HG03175 (cell line): Measurements from ENCODE around the gene XPC.

ENCODE experiments used
- ATAC-seq: cut with Tn5 transposase; IDR thresholded peaks from one replicate; pipeline ENCODE4 v1.9.1; 2021; ENCODE audit warnings: mild to moderate bottlenecking, moderate library complexity; ENCODE audit not compliant: unreplicated experiment

Gene XPC

GRCh38 chr3:14208977-14209394, 30.6 kb upstream of the XPC start:
- no peak for ATAC-seq

- ATAC-seq, result no peak
Measured at GRCh38 chr3:14208168-14208567, 29.8 kb upstream of the XPC start.

- ATAC-seq, result no peak
Measured at GRCh38 chr3:14206548-14207177, 28.3 kb upstream of the XPC start.

GRCh38 chr3:14204515-14205284, 26.3 kb upstream of the XPC start:
- no peak for ATAC-seq

GRCh38 chr3:14203521-14204079, 25.2 kb upstream of the XPC start:
- ATAC-seq, result peak; percentile 63

GRCh38 chr3:14202874-14203520, 24.6 kb upstream of the XPC start:
- no peak for ATAC-seq

- no peak for ATAC-seq
Measured at GRCh38 chr3:14201940-14202684, 23.7 kb upstream of the XPC start.

GRCh38 chr3:14200841-14201240, 22.4 kb upstream of the XPC start:
- ATAC-seq, result no peak

GRCh38 chr3:14200276-14200675, 21.9 kb upstream of the XPC start:
- ATAC-seq, result no peak

- ATAC-seq, result no peak
Measured at GRCh38 chr3:14199641-14200040, 21.2 kb upstream of the XPC start.

- no peak for ATAC-seq
Measured at GRCh38 chr3:14194865-14195264, 16.5 kb upstream of the XPC start.

- ATAC-seq, result no peak
Measured at GRCh38 chr3:14188041-14188754, 9.8 kb upstream of the XPC start.

- ATAC-seq, result no peak
Measured at GRCh38 chr3:14186854-14187458, 8.6 kb upstream of the XPC start.

- ATAC-seq, result no peak
Measured at GRCh38 chr3:14183015-14183577, 4.7 kb upstream of the XPC start.

GRCh38 chr3:14181253-14181652, 2.9 kb upstream of the XPC start:
- ATAC-seq, result no peak

GRCh38 chr3:14179795-14180194, 1.4 kb upstream of the XPC start:
- ATAC-seq, result no peak

GRCh38 chr3:14179114-14179465, 689 bp upstream of the XPC start:
- ATAC-seq, result no peak

- ATAC-seq, result no peak
Measured at GRCh38 chr3:14177580-14178246, 688 bp downstream of the XPC start.

GRCh38 chr3:14175383-14176037, 2.9 kb downstream of the XPC start:
- ATAC-seq, result no peak
